Glomerular endothelial cell (primary cell): Measurements from ENCODE around the gene DDI2. TPM values are rescaled to one million over a fixed set of nuclear protein-coding genes. Genes with fewer than 3 reads are reported as not detected.
"Not testable (repeated sequence)": the region's sequence is repeated elsewhere in the genome, so short reads cannot be mapped to it uniquely, and the experiment has no call there.

Source experiments
- DNase-seq: peaks from one replicate; pipeline ENCODE4 v3.0.0-alpha.2; 2011; ENCODE audit warnings: low read depth, low spot score; ENCODE audit errors: extremely low read depth
- total RNA-seq: library from RNA; depleted of rRNA; stranded (reverse); fragments of >200 nt; gene quantifications from 2 replicates; pipeline ENCODE4 v1.2.3, GENCODE V29; 2015

Gene DDI2
- total RNA-seq = 10.1 and 28.4 TPM in 2 replicates

- peak; percentile 63 for DNase-seq
Observed at GRCh38 chr1:15617173-15618076, at the start of gene DDI2. Gene DDI2 (plus strand): TSS chr1:15617458. CDS start chr1:15617671, 213 bp downstream.

- no peak for DNase-seq
Observed at GRCh38 chr1:15568387-15569073, 48.7 kb upstream of the DDI2 start.

- no peak for DNase-seq
Observed at GRCh38 chr1:15570861-15571260, 46.4 kb upstream of the DDI2 start.

- DNase-seq = no peak
Observed at GRCh38 chr1:15571266-15571665, 46.0 kb upstream of the DDI2 start.

GRCh38 chr1:15573477-15573876, 43.8 kb upstream of the DDI2 start:
- DNase-seq = no peak

- no peak for DNase-seq
Observed at GRCh38 chr1:15574741-15575140, 42.5 kb upstream of the DDI2 start.

- no peak for DNase-seq
Observed at GRCh38 chr1:15575549-15576150, 41.6 kb upstream of the DDI2 start.

- no peak for DNase-seq
Observed at GRCh38 chr1:15577691-15578090, 39.6 kb upstream of the DDI2 start.

GRCh38 chr1:15578921-15579682, 38.2 kb upstream of the DDI2 start:
- no peak for DNase-seq

GRCh38 chr1:15579683-15580047, 37.6 kb upstream of the DDI2 start:
- DNase-seq = no peak

GRCh38 chr1:15583016-15583706, 34.1 kb upstream of the DDI2 start:
- DNase-seq = no peak

GRCh38 chr1:15584489-15585363, 32.5 kb upstream of the DDI2 start, which contains the start of gene AGMAT:
Gene AGMAT (minus strand): TSS chr1:15585051. CDS start chr1:15584967, 84 bp downstream.
- no peak for DNase-seq

- DNase-seq = no peak
Observed at GRCh38 chr1:15592285-15592684, 25.0 kb upstream of the DDI2 start.

- no peak for DNase-seq
Observed at GRCh38 chr1:15595809-15596617, 21.2 kb upstream of the DDI2 start.

- DNase-seq = no peak
Observed at GRCh38 chr1:15598436-15598835, 18.8 kb upstream of the DDI2 start.

- peak; percentile 63 for DNase-seq
Observed at GRCh38 chr1:15603050-15603965, 13.9 kb upstream of the DDI2 start.

GRCh38 chr1:15603966-15604282, 13.3 kb upstream of the DDI2 start:
- not testable (repeated sequence) for DNase-seq
